ENCODE results near the gene SPTB. TPM values are rescaled to one million over a fixed set of nuclear protein-coding genes. Genes with fewer than 3 reads are reported as not detected.

SPTB gene
- total and polyA plus RNA-seq, 2 experiments from 2014 or later = 1.1 to 1.7 TPM

DNA sequence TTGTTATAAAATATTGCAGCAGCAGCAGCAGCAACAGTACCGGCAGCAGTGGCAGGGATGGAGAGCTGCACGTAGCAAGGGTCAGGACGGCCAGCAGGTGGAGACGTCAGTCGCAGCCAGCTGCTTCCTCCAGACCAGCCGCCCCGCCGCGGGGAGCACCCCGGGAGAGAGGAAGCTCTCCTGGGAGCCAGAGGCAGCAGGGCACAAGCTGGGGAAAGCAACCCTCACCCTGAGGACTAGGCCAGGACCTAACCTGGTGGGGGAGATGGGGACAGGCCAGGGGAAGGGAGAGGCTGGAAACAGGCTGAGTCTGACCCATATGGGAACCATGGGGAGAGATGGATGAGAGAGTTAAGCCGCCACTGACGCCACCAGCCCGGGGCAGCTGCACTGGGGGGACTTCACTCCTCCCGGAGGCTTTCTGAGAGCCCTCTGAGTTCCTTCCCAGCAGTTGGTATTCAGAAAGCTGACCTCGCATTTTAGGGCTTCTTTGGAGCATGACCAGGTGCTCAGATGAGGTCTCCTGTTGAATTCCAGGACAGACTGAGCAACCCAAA lies 56.3 kb downstream of the SPTB start:
- DNase-seq (ENCODE audit: low spot score) = peak; percentile 91
- 18% methylated on average over 14 of the region's 15 CpGs for WGBS (ENCODE audit: low lambda C conversion rate, missing lambda C conversion rate)
- Histone ChIP-seq H3K36me3 (replicated peaks; ENCODE audit: insufficient read depth, low read depth) (no peaks in the 10 kb centered on the region), H3K27ac (no peak overlapping the region), H3K9me3 (ENCODE audit: low read depth) (no peaks in the 10 kb centered on the region), H3K4me3 (no peak overlapping the region), H4K20me1 (ENCODE audit: insufficient read depth, poor library complexity, severe bottlenecking) (no peaks in the 10 kb centered on the region), H2AFZ (peak overlapping the region; percentile 52), H3K4me1 (ENCODE audit: insufficient read depth) (peaks cover 4% of the 10 kb centered on the region), H3K79me2 (no peaks in the 10 kb centered on the region), H3K27me3 (no peaks in the 10 kb centered on the region), H3K9me2 (replicated peaks; ENCODE audit: insufficient read depth) (no peaks in the 10 kb centered on the region), H3K4me2 (peak overlapping the region; percentile 71)
- TF ChIP-seq EZH2phosphoT487 (IDR thresholded peaks at IDR 0.05; ENCODE audit: low read depth, severe bottlenecking, unreplicated experiment) (no peak), EZH2 (IDR thresholded peaks at IDR 0.05; ENCODE audit: borderline replicate concordance) (no peak)
- TF ChIP-seq, protein P1, sequence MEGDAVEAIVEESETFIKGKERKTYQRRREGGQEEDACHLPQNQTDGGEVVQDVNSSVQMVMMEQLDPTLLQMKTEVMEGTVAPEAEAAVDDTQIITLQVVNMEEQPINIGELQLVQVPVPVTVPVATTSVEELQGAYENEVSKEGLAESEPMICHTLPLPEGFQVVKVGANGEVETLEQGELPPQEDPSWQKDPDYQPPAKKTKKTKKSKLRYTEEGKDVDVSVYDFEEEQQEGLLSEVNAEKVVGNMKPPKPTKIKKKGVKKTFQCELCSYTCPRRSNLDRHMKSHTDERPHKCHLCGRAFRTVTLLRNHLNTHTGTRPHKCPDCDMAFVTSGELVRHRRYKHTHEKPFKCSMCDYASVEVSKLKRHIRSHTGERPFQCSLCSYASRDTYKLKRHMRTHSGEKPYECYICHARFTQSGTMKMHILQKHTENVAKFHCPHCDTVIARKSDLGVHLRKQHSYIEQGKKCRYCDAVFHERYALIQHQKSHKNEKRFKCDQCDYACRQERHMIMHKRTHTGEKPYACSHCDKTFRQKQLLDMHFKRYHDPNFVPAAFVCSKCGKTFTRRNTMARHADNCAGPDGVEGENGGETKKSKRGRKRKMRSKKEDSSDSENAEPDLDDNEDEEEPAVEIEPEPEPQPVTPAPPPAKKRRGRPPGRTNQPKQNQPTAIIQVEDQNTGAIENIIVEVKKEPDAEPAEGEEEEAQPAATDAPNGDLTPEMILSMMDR (IDR thresholded peaks at IDR 0.05; ENCODE audit: poor library complexity) = peak; percentile 88

DNA sequence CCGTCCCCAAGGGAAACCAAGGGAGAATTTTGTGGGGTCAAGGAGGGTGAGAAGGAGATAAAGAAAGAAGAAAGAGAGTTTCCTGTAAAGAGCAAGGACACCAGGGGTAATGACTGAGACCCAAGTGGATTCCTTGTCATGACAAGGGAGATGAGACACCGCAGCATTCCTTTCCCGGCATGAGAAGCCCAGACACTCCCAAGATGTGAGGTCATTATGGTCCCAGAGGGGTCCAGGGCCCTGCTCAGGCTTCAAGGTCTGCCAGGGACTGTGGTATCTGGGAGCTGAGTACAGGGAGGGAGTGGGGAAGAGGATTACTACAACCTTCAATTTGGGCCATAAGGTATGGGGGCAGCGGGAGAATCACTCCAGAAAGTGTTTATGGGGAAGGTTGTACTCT lies 58.1 kb downstream of the SPTB start:
- no peaks in the 10 kb centered on the region for H3K27me3 ChIP-seq
- DNase-seq (ENCODE audit: low spot score) = no peak
- H4K20me1 ChIP-seq (ENCODE audit: insufficient read depth, poor library complexity, severe bottlenecking) = no peaks in the 10 kb centered on the region
- no peak overlapping the region for H3K4me3 ChIP-seq
- H3K79me2 ChIP-seq = no peaks in the 10 kb centered on the region
- H3K9me3 ChIP-seq (ENCODE audit: low read depth) = no peaks in the 10 kb centered on the region
- H3K27ac ChIP-seq = no peak overlapping the region
- H3K4me1 ChIP-seq (ENCODE audit: insufficient read depth) = peaks cover 4% of the 10 kb centered on the region
- no peaks in the 10 kb centered on the region for H3K9me2 ChIP-seq (replicated peaks; ENCODE audit: insufficient read depth)
- no peak overlapping the region for H3K4me2 ChIP-seq
- TF ChIP-seq, protein P1 (IDR thresholded peaks at IDR 0.05; ENCODE audit: poor library complexity) = no peak
- TF ChIP-seq EZH2 (IDR thresholded peaks at IDR 0.05; ENCODE audit: borderline replicate concordance) (no peak), EZH2phosphoT487 (IDR thresholded peaks at IDR 0.05; ENCODE audit: low read depth, severe bottlenecking, unreplicated experiment) (no peak)
- no peak overlapping the region for H2AFZ ChIP-seq
- H3K36me3 ChIP-seq (replicated peaks; ENCODE audit: insufficient read depth, low read depth) = no peaks in the 10 kb centered on the region
- 82% methylated on average over 4 of the region's 4 CpGs for WGBS (ENCODE audit: low lambda C conversion rate, missing lambda C conversion rate)

DNA sequence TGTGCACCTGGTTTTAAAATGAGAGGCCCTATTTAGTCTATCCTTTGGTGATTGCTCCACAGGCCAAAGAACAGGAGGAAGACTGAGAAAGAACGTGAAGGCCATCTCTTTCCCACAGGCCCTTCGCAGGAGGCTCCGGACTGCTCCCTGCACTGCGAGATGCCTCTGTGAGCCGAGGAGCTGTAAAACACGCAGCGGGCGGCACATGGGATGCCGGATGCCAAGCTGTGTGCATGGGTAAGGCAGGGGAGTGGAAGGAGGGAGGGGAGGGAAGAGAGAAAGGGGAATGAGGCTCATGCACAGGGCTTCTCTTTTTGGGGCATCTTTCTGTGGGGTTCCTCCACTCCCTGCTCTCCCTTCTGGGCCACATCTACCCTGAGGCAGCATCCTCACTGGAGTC lies 61.6 kb downstream of the SPTB start:
- H3K4me3 ChIP-seq = no peak overlapping the region
- no peak overlapping the region for H3K27ac ChIP-seq
- H3K79me2 ChIP-seq = no peaks in the 10 kb centered on the region
- H2AFZ ChIP-seq = no peak overlapping the region
- no peaks in the 10 kb centered on the region for H3K27me3 ChIP-seq
- TF ChIP-seq EZH2phosphoT487 (IDR thresholded peaks at IDR 0.05; ENCODE audit: low read depth, severe bottlenecking, unreplicated experiment) = no peak
- TF ChIP-seq, protein P1 (IDR thresholded peaks at IDR 0.05; ENCODE audit: poor library complexity) = no peak
- no peak for TF ChIP-seq EZH2 (IDR thresholded peaks at IDR 0.05; ENCODE audit: borderline replicate concordance)
- no peaks in the 10 kb centered on the region for H3K9me3 ChIP-seq (ENCODE audit: low read depth)
- H3K36me3 ChIP-seq (replicated peaks; ENCODE audit: insufficient read depth, low read depth) = no peaks in the 10 kb centered on the region
- no peak overlapping the region for H3K4me2 ChIP-seq
- no peak for DNase-seq (ENCODE audit: low spot score)
- no peaks in the 10 kb centered on the region for H4K20me1 ChIP-seq (ENCODE audit: insufficient read depth, poor library complexity, severe bottlenecking)
- H3K4me1 ChIP-seq (ENCODE audit: insufficient read depth) = no peaks in the 10 kb centered on the region
- WGBS (ENCODE audit: low lambda C conversion rate, missing lambda C conversion rate) = 94% methylated on average over 9 of the region's 9 CpGs
- no peaks in the 10 kb centered on the region for H3K9me2 ChIP-seq (replicated peaks; ENCODE audit: insufficient read depth)

Measured in hepatocyte (in vitro differentiated cells).